Esophagus muscularis mucosa (tissue), 4 donors: Measurements from ENCODE around the gene NR3C2.

Source experiments
- CTCF ChIP-seq, 3 experiments: fragments of 200-600 bp in 2 of 3; fragments of 450-650 bp in 1 of 3; sonication (generic) in 2 of 3; IDR thresholded peaks; one replicate each; pipeline ENCODE4 v1.5.1; 2017 to 2019; ENCODE audit warnings: antibody characterized with exemption in 3 of 3, mild to moderate bottlenecking in 2 of 3, moderate library complexity in 1 of 3
- EP300 ChIP-seq: sonication (generic); formaldehyde crosslinking; IDR thresholded peaks from one replicate; pipeline ENCODE4 v1.6.1; 2017; ENCODE audit warnings: antibody characterized with exemption
- POLR2A ChIP-seq: fragments of 450-650 bp; IDR thresholded peaks from one replicate; pipeline ENCODE4 v1.6.1; 2017; ENCODE audit warnings: antibody characterized with exemption, moderate library complexity, mild to moderate bottlenecking, low read depth

- TF ChIP-seq CTCF (IDR thresholded peaks at IDR 0.05) (no peak), EP300 (no peak), POLR2A (no peak)
These were observed 168.7 kb downstream of the NR3C2 start for GRCh38 chr4:148273501-148273986.
